ENCODE results near the gene REEP6. TPM values are rescaled to one million over a fixed set of nuclear protein-coding genes. Genes with fewer than 3 reads are reported as not detected.

The REEP6 gene
- total and polyA plus RNA-seq, 12 donors: 16.5 to 205 (median 115) TPM

- H3K4me3 ChIP-seq: peak overlapping the region in 1 of 4 donors; percentile 15
- peak overlapping the region in 1 of 5 donors; percentile 2 for H3K27ac ChIP-seq
- H3K4me1 ChIP-seq (replicated peaks in 1 of 2): peaks cover 20 to 56% of the 10 kb centered on the region in 2 donors
- H3K36me3 ChIP-seq (replicated peaks in 1 of 2): no peaks in the 10 kb centered on the region
- no peak for TF ChIP-seq POLR2A (IDR thresholded peaks at IDR 0.05)
- TF ChIP-seq, protein P1, sequence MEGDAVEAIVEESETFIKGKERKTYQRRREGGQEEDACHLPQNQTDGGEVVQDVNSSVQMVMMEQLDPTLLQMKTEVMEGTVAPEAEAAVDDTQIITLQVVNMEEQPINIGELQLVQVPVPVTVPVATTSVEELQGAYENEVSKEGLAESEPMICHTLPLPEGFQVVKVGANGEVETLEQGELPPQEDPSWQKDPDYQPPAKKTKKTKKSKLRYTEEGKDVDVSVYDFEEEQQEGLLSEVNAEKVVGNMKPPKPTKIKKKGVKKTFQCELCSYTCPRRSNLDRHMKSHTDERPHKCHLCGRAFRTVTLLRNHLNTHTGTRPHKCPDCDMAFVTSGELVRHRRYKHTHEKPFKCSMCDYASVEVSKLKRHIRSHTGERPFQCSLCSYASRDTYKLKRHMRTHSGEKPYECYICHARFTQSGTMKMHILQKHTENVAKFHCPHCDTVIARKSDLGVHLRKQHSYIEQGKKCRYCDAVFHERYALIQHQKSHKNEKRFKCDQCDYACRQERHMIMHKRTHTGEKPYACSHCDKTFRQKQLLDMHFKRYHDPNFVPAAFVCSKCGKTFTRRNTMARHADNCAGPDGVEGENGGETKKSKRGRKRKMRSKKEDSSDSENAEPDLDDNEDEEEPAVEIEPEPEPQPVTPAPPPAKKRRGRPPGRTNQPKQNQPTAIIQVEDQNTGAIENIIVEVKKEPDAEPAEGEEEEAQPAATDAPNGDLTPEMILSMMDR (IDR thresholded peaks at IDR 0.05): no peak
- peaks cover 77% of the 10 kb centered on the region for H3K27me3 ChIP-seq
- intact Hi-C loops (cut with DNase I): no loop called here
- no peak for DNase-seq
- no peaks in the 10 kb centered on the region for H3K9me3 ChIP-seq (replicated peaks in 1 of 3)
- 0 to 6% (median 4%) methylated on average over 3 to 117 of the region's 117 CpGs for WGBS, 4 donors
Observed at GRCh38 chr19:1469255-1470054, 21.5 kb upstream of the REEP6 start.

- H3K36me3 ChIP-seq (replicated peaks in 1 of 2): no peaks in the 10 kb centered on the region
- no peaks in the 10 kb centered on the region for H3K9me3 ChIP-seq (replicated peaks in 1 of 3)
- intact Hi-C loops (cut with DNase I): no loop called here
- peaks cover 77% of the 10 kb centered on the region for H3K27me3 ChIP-seq
- TF ChIP-seq, protein P1 (IDR thresholded peaks at IDR 0.05): no peak
- no peak for TF ChIP-seq POLR2A (IDR thresholded peaks at IDR 0.05)
- H3K4me1 ChIP-seq (replicated peaks in 1 of 2): peaks cover 20 to 56% of the 10 kb centered on the region in 2 donors
- peak overlapping the region in 1 of 5 donors; percentile 2 for H3K27ac ChIP-seq
- DNase-seq: no peak
- H3K4me3 ChIP-seq: peak overlapping the region in 1 of 4 donors; percentile 35
- WGBS, 4 donors: 0 to 10% (median 5%) methylated on average over 5 to 22 of the region's 22 CpGs
Observed at GRCh38 chr19:1470055-1470304, 21.0 kb upstream of the REEP6 start.

- Histone ChIP-seq H3K4me1 (replicated peaks in 1 of 2) (peaks cover 20 to 51% of the 10 kb centered on the region in 2 donors), H3K27me3 (peaks cover 77% of the 10 kb centered on the region), H3K9me3 (replicated peaks in 1 of 3) (no peaks in the 10 kb centered on the region), H3K36me3 (replicated peaks in 1 of 2) (no peaks in the 10 kb centered on the region), H3K4me3 (peak overlapping the region in 1 of 4 donors; percentile 35), H3K27ac (peak overlapping the region in 1 of 5 donors; percentile 2)
- intact Hi-C loops (cut with DNase I): no loop called here
- TF ChIP-seq, protein P1 (IDR thresholded peaks at IDR 0.05): no peak
- no peak for TF ChIP-seq POLR2A (IDR thresholded peaks at IDR 0.05)
- 1 to 3% (median 3%) methylated on average over 24 to 67 of the region's 67 CpGs; no CpG with 5 or more reads in 1 of the 4 donors for WGBS, 4 donors
- DNase-seq: peak in 1 of 7 donors; percentile 76
Observed at GRCh38 chr19:1470305-1471009, 20.5 kb upstream of the REEP6 start.

DNA sequence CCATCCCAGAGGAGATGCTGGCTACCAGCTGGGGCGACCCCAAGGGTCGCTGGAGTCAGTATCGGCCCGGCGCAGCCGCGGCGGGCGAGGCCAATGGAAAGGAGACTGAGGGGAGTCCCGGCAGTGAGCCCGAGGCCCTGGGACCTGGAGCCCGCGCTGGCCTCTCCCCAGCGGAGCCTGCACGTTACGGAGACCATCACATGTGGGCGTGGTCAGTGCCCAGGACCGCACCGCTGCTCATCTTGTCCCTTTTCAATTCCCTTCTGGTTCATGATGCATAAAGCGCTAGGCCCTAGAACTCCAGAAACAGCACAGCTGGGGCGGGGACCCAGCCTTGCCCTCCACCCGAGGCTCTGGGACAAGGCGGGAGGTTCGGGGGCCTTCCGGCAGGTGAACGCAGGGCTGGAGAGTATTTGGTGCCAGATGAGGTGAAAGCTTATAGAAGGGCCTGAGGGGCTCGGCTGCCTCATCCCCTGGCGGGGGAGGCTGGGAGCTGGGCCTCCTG is 19.9 kb upstream of the REEP6 start:
- H3K27me3 ChIP-seq: peaks cover 75% of the 10 kb centered on the region
- peaks cover 15 to 47% of the 10 kb centered on the region in 2 donors for H3K4me1 ChIP-seq (replicated peaks in 1 of 2)
- peak overlapping the region in 1 of 4 donors; percentile 35 for H3K4me3 ChIP-seq
- H3K36me3 ChIP-seq (replicated peaks in 1 of 2): no peaks in the 10 kb centered on the region
- no peak for DNase-seq
- intact Hi-C loops (cut with DNase I): no loop called here
- H3K9me3 ChIP-seq (replicated peaks in 1 of 3): no peaks in the 10 kb centered on the region
- 8 to 20% (median 11%) methylated on average over 5 to 28 of the region's 28 CpGs for WGBS, 4 donors
- TF ChIP-seq POLR2A (IDR thresholded peaks at IDR 0.05): no peak
- TF ChIP-seq, protein P1 (IDR thresholded peaks at IDR 0.05): no peak
- no peak overlapping the region for H3K27ac ChIP-seq

Data from adrenal gland (tissue), 12 donors.